ENCODE measurements around the gene SUPT7L.
"Not testable (repeated sequence)": the region's sequence is repeated elsewhere in the genome, so short reads cannot be mapped to it uniquely, and the experiment has no call there.

Gene SUPT7L

DNA sequence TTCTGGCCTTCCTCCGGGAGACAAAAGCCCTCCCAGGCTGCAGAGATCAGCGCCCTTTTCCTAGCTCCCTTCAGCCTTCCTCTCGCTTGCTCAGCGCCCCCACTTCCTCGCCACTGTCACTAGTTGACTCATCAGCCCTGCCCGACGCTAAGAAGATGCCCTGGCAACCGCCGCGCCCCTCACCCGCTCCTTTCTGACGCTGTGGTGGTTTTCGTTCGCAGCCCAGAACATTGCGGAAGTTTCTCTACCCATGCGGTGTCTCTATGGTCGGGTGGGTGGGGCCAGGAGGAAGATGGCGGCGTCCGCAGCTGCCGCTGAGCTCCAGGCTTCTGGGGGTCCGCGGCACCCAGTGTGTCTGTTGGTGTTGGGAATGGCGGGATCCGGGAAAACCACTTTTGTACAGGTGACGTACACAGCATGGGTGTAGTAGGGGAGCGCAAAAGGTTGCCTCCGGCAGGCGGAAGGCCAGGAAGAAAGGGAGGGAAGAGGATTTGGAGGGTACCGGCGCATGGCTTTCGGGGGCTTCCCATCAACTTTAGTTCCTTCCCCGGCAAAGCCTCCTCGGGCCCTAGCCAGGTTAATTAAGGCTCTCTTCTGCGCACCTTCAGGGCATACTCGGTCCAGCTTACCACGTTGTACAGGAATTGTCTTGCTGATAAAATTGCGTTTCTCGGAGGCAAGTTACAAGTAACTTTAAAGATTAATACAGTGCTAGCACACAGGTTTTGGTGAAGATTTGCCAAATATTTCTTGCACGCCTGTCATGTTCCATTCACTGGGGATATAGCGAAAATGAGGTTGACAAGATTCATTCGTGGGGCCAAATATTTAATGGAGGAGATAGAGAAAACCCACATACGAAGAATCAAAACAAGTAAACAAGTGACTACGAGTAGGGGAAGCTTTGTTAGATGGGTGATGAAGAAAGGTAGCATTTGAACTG lies 34.4 kb downstream of the SUPT7L start, which contains the start of the genes CCDC121 and GPN1:
Gene CCDC121, minus strand, starts transcription at position 246 of the 943 bp plus-strand sequence. CDS start 1,213 bp downstream, outside the sequence.
Gene GPN1, plus strand, starts transcription at position 284 of the 943 bp plus-strand sequence. Its CDS starts 9 bp downstream, at position 293.
- peak; percentile 70 for DNase-seq (ENCODE audit: low read depth, low spot score)
- POLR2A ChIA-PET, result interaction anchor here (0.7 to 2.6 kb wide), 5 partner anchors 9 to 200 kb away, joined by 3 to 12 read pairs (median 3); partner anchors contain the start of genes NRBP1, SLC4A1AP and SUPT7L
- H3K4me3 ChIP-seq (ENCODE audit: low read depth, low read length), result peak within 1 kb of the TSS; percentile 96
- TF ChIP-seq, protein P1, sequence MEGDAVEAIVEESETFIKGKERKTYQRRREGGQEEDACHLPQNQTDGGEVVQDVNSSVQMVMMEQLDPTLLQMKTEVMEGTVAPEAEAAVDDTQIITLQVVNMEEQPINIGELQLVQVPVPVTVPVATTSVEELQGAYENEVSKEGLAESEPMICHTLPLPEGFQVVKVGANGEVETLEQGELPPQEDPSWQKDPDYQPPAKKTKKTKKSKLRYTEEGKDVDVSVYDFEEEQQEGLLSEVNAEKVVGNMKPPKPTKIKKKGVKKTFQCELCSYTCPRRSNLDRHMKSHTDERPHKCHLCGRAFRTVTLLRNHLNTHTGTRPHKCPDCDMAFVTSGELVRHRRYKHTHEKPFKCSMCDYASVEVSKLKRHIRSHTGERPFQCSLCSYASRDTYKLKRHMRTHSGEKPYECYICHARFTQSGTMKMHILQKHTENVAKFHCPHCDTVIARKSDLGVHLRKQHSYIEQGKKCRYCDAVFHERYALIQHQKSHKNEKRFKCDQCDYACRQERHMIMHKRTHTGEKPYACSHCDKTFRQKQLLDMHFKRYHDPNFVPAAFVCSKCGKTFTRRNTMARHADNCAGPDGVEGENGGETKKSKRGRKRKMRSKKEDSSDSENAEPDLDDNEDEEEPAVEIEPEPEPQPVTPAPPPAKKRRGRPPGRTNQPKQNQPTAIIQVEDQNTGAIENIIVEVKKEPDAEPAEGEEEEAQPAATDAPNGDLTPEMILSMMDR (IDR thresholded peaks at IDR 0.05; ENCODE audit: insufficient read depth, low read length, missing control alignments), result no peak
- CTCF ChIA-PET, result interaction anchor here (1.0 to 1.7 kb wide), 2 partner anchors 54 kb away, joined by 3 to 8 read pairs; no protein-coding TSS in a partner anchor

DNA sequence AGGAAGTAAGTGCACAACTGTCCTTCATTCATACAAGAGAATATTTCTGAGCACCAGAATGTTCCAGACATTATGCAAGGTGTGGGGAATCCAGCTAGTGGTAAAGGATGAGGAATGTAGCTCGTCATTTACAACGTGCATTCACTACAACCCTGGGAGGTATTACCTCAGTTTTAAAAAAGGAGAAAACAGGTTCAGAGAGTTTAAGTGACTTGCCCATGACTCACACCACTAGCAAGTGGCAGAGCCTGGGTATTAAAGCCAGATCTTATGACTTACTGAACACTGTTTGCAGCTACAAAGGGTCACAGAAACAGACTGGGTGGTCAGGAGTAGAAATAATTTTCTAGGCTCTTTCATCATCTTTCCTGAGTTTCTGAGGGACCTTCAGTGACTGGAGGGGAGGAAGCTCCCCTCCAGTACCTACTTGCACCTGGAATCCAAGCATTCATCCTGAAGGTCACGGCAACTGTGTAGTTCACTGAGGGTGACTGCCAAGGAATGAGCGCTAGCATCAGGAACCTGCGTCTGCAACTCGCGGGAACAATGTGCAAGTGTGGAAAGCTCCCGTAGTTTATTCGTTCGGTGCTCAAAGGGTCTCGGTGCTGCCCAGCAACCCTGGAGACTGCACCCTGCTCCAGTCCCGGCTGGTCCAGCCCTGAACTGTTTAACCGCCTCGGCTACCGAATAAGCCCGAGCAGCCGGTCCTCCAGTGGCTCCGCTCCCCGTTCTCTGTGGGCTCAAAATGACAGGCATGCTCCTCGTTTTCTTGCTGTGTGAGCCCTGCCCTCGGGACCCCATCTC lies 35.2 kb downstream of the SUPT7L start:
- ChIA-PET CTCF (interaction anchor here (1.7 kb wide), 1 partner anchor 55 kb away, joined by 8 read pairs; no protein-coding TSS in a partner anchor), POLR2A (interaction anchor here (0.9 to 2.6 kb wide), 5 partner anchors 10 to 200 kb away, joined by 3 to 12 read pairs (median 3); partner anchors contain the start of genes NRBP1, SLC4A1AP and SUPT7L)
- DNase-seq (ENCODE audit: low read depth, low spot score), result peak; percentile 88
- H3K4me3 ChIP-seq (ENCODE audit: low read depth, low read length), result peak overlapping the region; percentile 96
- TF ChIP-seq, protein P1 (IDR thresholded peaks at IDR 0.05; ENCODE audit: insufficient read depth, low read length, missing control alignments), result no peak

DNA sequence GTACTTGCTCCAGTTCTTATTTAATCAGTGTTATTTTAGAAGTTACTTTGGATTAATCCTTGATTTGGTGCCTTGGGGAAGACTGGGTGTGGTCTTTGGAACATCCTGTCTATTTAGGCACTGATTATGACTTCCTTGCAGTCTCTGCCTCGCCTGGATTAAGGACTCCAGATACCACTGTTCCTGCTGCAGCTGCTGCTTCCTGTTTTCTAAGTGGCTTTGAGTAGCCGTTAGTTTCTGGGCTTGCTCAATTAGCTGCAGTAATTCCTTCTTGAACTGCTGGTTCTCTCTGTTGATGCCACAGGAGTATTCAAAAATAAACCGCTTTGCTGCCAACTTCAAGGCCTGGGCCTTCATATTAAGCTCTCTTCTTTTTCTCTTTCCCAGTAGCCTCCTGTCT lies 36.5 kb downstream of the SUPT7L start:
- CTCF ChIA-PET, result interaction anchor here (1.7 kb wide), 1 partner anchor 56 kb away, joined by 8 read pairs; no protein-coding TSS in a partner anchor
- not testable (repeated sequence) for DNase-seq (ENCODE audit: low read depth, low spot score); H3K4me3 ChIP-seq (ENCODE audit: low read depth, low read length)
- POLR2A ChIA-PET, result interaction anchor here (2.6 kb wide), 1 partner anchor 12 kb away, joined by 12 read pairs; no protein-coding TSS in a partner anchor

DNA sequence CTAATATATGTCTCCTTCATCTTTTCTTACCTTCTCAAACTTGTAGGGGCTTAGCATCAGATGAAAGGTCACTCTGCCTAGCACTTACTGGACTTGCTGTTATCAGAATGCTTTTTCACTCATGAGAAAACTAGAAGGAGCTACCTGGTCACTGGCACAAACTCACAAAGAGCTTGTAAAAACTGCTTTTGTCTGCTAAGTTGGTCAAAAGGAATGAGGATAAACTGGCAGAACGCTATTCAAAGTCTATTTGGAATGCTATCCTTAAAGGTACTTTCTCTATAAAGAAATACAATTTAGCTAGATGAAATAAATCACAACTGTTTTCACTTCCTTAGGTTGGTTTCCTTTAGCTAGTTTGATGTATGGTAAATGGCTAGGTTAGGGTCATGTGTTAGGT lies 37.1 kb downstream of the SUPT7L start:
- H3K4me3 ChIP-seq (ENCODE audit: low read depth, low read length); CTCF ChIA-PET; DNase-seq (ENCODE audit: low read depth, low spot score); POLR2A ChIA-PET: not testable (repeated sequence)

DNA sequence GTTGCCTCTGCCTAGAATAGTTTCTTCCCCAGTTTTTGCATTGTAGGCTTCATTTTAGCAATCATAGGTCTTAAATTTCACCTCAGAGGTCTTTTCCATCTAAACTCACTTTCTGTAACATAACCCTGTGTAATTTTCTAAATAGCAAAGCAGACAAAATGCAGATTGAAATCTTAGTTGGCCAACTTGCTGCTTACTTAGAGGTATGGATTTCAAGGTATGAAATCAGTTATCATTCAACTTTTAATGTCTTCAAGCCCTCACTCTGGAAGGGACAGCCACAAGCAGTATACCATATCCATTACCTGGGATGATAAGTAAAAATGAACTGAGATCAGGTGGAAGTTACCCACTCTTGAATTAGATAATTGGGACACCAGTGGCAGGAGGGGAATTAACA lies 38.5 kb downstream of the SUPT7L start:
- H3K4me3 ChIP-seq (ENCODE audit: low read depth, low read length), result no peak overlapping the region
- no peak for DNase-seq (ENCODE audit: low read depth, low spot score)
- POLR2A ChIA-PET, result no interaction called here
- CTCF ChIA-PET, result interaction anchor here (0.8 kb wide), 1 partner anchor 58 kb away, joined by 4 read pairs; no protein-coding TSS in a partner anchor
- TF ChIP-seq, protein P1 (IDR thresholded peaks at IDR 0.05; ENCODE audit: insufficient read depth, low read length, missing control alignments), result no peak

DNA sequence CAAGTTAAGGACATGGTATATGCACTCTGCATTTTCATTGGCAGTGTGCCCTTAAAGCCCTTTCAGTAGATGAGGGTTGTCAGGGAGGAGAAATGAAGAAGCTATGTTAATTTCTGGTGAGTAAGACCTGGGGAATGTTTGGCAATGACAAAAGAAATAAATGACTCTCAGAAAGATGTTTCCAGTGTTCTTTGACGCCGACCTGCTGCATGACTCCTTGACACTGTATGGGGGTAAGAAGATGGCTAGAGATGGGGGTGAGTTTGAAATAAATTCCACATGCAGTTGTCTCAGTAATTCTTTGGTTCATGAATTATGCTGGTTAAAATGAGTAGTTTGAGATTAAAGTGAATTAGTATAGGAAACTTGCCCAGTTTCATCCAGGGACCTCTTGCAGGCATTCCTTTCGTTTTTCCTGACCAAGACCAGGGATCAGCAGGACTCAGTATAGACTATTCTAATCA lies 40.5 kb downstream of the SUPT7L start:
- CTCF ChIA-PET, result interaction anchor here (0.9 to 1.3 kb wide), 3 partner anchors 9 to 60 kb away, joined by 3 read pairs; no protein-coding TSS in a partner anchor
- TF ChIP-seq, protein P1 (IDR thresholded peaks at IDR 0.05; ENCODE audit: insufficient read depth, low read length, missing control alignments), result no peak
- peak; percentile 91 for DNase-seq (ENCODE audit: low read depth, low spot score)
- POLR2A ChIA-PET, result interaction anchor here (1.0 kb wide), 1 partner anchor 18 kb away, joined by 3 read pairs; no protein-coding TSS in a partner anchor
- H3K4me3 ChIP-seq (ENCODE audit: low read depth, low read length), result no peak overlapping the region
